ENCODE results near the gene CMTM8. TPM values are rescaled to one million over a fixed set of nuclear protein-coding genes. Genes with fewer than 3 reads are reported as not detected.

The CMTM8 gene
- total RNA-seq, 1 donor: 1.1 TPM

GRCh38 chr3:32303977-32304881 is 65.7 kb downstream of the CMTM8 start:
- no peak for DNase-seq (ENCODE audit: low read depth)
- H3K4me3 ChIP-seq (ENCODE audit: low read depth, low read length): no peak overlapping the region
- no peak for TF ChIP-seq CTCF (IDR thresholded peaks at IDR 0.05; ENCODE audit: insufficient read depth, low read length)

- TF ChIP-seq CTCF (IDR thresholded peaks at IDR 0.05; ENCODE audit: insufficient read depth, low read length): no peak
- no peak for DNase-seq (ENCODE audit: low read depth)
- no peak overlapping the region for H3K4me3 ChIP-seq (ENCODE audit: low read depth, low read length)
Measured at GRCh38 chr3:32305361-32305876, 66.9 kb downstream of the CMTM8 start.

GRCh38 chr3:32306072-32306471 is 67.6 kb downstream of the CMTM8 start:
- no peak overlapping the region for H3K4me3 ChIP-seq (ENCODE audit: low read depth, low read length)
- TF ChIP-seq CTCF (IDR thresholded peaks at IDR 0.05; ENCODE audit: insufficient read depth, low read length): no peak
- DNase-seq (ENCODE audit: low read depth): no peak

- no peak overlapping the region for H3K4me3 ChIP-seq (ENCODE audit: low read depth, low read length)
- DNase-seq (ENCODE audit: low read depth): no peak
- no peak for TF ChIP-seq CTCF (IDR thresholded peaks at IDR 0.05; ENCODE audit: insufficient read depth, low read length)
Measured at GRCh38 chr3:32307591-32307990, 69.1 kb downstream of the CMTM8 start.

- no peak for DNase-seq (ENCODE audit: low read depth)
- no peak overlapping the region for H3K4me3 ChIP-seq (ENCODE audit: low read depth, low read length)
- TF ChIP-seq CTCF (IDR thresholded peaks at IDR 0.05; ENCODE audit: insufficient read depth, low read length): no peak
Measured at GRCh38 chr3:32308378-32308777, 69.9 kb downstream of the CMTM8 start.

- TF ChIP-seq CTCF (IDR thresholded peaks at IDR 0.05; ENCODE audit: insufficient read depth, low read length): no peak
- no peak for DNase-seq (ENCODE audit: low read depth)
- H3K4me3 ChIP-seq (ENCODE audit: low read depth, low read length): no peak overlapping the region
Measured at GRCh38 chr3:32309654-32310242, 71.3 kb downstream of the CMTM8 start.
